Hematopoietic multipotent progenitor cell (in vitro differentiated cells): ENCODE results near the gene ARHGAP15. TPM values are rescaled to one million over a fixed set of nuclear protein-coding genes. Genes with fewer than 3 reads are reported as not detected.
"Not testable (repeated sequence)": the region's sequence is repeated elsewhere in the genome, so short reads cannot be mapped to it uniquely, and the experiment has no call there.

Experiments used
- DNase-seq, 3 donors: peaks; one replicate each; pipeline ENCODE4 v3.0.0-alpha.2; 2011 to 2015; ENCODE audit warnings: low read depth in 2 of 3, low spot score in 2 of 3
- total RNA-seq: library from RNA; depleted of rRNA; stranded (reverse); fragments of >200 nt; gene quantifications from one replicate; pipeline ENCODE4 v1.2.3, GENCODE V29; 2012

Gene ARHGAP15
- 77.3 TPM for total RNA-seq

GRCh38 chr2:143128681-143129580 lies at the start of gene ARHGAP15:
ARHGAP15 (plus strand) TSS chr2:143129419.
- peak; percentile 67 to 94 (median 89) for DNase-seq

- DNase-seq = no peak
These were observed 47.6 kb upstream of the ARHGAP15 start for GRCh38 chr2:143081616-143082015.

GRCh38 chr2:143083636-143084035 lies 45.6 kb upstream of the ARHGAP15 start:
- DNase-seq = peak in 2 of 3 donors; percentile 41 to 59

GRCh38 chr2:143084462-143084861 lies 44.8 kb upstream of the ARHGAP15 start:
- DNase-seq = no peak

DNA sequence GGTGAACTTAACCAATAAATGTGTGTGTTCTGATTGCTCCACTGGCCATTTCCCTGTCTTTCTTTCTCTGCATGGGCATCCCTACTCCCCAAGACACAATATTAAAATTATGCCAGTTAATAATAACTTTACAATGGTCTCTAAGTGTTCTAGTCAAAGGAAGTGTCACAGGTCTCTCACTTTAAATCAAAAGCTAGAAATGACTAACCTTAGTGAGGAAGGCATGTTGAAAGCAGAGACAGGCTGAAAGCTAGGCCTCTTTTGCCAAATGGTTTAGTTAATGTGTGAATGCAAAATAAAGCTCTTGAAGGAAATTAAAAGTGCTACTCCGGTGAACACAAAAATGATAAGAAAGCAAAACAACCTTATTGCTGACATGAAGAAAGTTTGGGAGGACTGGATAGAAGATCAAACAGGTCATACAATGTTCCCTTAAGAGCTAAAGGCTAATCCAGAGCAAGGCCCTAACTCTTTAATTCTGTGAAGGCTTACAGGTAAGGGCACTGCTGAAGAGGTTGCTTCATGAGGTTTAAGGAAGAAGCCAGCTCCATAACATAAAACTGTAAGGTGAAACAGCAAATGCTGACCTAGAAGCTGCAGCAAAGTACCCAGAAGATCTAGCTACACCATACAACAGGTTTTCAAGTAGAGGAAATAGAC lies 44.0 kb upstream of the ARHGAP15 start:
- DNase-seq = no peak

GRCh38 chr2:143087033-143087432 lies 42.2 kb upstream of the ARHGAP15 start:
- DNase-seq = no peak

GRCh38 chr2:143088388-143088787 lies 40.8 kb upstream of the ARHGAP15 start:
- DNase-seq = no peak

DNA sequence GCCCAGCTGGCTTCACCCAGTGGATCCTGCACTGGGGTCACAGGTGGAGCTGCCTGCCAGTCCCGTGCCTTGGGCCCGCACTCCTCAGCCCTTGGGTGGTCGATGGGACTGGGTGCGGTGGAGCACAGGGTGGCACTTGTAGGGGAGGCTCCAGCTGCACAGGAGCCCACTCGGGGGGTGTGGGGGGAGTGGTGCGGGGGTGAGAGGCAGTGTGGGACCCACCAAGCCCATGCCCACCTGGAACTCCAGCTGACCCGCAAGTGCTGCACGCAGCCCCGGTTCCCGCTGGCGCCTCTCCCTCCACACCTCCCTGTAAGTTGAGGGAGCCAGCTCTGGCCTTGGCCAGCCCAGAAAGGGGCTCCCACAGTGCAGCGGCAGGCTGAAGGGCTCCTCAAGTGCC lies 39.7 kb upstream of the ARHGAP15 start:
- DNase-seq = not testable (repeated sequence)

DNA sequence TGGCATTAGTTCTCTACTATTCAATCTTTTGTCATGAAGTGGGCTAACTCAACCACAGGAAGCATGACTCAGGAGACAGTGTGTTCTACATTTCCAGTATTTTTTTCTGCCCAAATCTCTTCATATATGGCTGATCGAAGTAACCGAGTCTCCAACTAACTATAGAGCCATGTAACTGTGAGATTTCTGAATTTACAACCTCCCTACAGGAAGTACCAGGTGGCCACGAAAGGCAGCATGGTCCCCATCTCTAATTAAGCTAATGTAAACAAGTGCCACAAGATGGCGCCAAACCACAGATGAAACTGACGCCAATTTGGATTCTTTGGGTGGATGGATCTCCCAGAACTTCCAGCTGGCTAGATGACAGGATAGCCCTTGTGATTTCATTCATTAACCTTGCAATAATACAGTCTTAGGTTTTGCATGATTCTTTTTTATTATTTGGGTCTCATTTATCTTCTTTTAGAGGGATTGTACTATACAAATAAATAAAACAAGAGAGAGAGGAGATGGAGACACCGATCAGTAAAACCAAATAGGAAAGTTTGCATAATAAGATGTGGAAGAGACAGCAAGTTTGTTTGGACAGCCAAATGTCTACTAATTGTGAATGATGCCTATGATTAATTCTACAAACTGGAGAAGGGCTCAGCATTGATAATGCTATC lies 18.3 kb upstream of the ARHGAP15 start:
- DNase-seq = peak; percentile 58 to 89 (median 79)

GRCh38 chr2:143117225-143117624 lies 12.0 kb upstream of the ARHGAP15 start:
- no peak for DNase-seq

DNA sequence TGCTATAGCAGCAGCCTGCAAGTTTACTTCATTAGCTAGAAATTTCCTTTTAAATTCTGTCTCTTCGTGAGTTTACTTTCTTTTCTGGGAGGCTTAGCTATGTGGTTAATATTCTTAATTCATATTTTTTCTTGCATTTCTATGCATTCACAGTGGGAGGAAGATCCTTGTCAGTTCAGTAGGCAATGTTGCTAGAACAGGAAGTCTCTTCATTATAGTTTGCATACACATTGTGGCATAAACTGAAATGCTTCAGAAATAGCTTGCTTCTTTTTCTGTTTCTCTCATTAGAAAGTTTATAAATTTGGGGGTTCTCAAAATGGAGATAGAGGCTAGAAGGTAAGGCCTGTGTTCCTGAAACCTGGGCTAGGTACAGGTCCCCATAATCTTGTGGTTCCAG lies 8.1 kb upstream of the ARHGAP15 start:
- DNase-seq = peak in 1 of 3 donors; percentile 22

DNA sequence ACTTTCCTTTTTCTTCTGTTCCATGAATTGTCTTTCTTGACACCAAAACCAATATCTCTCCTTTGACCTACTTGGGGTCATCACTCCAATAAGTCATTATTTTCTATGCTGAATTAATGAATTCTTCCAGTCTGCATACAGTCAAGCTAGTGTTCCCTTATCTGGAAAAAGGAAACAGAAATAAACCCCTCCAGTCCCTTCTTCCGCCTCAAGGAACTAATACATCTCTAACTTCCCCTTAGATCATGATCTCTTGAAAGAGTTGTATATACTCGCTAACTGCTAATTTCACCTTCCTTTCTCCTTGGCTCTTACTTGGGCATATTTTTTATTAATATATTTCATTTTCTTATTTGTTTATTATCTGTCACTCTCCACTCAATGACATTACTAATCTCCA lies 7.3 kb upstream of the ARHGAP15 start:
- DNase-seq = peak in 1 of 3 donors; percentile 46

GRCh38 chr2:143123911-143124310 lies 5.3 kb upstream of the ARHGAP15 start:
- DNase-seq = peak in 2 of 3 donors; percentile 49 to 63

GRCh38 chr2:143124445-143124844 lies 4.8 kb upstream of the ARHGAP15 start:
- DNase-seq = no peak

- DNase-seq = no peak
These were observed 3.5 kb upstream of the ARHGAP15 start for GRCh38 chr2:143125717-143126116.

GRCh38 chr2:143132355-143132754 lies 3.1 kb downstream of the ARHGAP15 start:
- no peak for DNase-seq

GRCh38 chr2:143133783-143134182 lies 4.6 kb downstream of the ARHGAP15 start:
- no peak for DNase-seq

DNA sequence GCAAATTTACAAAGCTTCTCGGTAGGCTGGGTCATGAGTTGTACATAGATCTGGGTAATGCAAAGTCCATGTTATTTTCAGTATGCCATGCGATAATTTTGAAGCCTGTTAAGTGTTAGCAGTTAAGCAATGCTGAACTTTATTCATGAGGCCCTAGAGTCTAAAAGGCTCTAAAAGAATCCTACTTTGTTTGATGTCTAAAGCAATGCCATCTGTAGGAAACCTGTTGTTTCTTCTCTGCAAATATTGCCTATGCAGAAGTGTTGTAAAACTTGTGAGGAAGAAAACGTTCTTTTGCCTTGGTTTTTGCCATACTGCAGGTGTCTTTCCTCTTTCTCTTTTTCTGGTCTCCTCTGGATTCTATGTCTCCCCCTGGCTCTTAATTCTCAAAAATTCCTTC lies 9.1 kb downstream of the ARHGAP15 start:
- DNase-seq = no peak

GRCh38 chr2:143139835-143140393 lies 10.7 kb downstream of the ARHGAP15 start:
- DNase-seq = no peak

DNA sequence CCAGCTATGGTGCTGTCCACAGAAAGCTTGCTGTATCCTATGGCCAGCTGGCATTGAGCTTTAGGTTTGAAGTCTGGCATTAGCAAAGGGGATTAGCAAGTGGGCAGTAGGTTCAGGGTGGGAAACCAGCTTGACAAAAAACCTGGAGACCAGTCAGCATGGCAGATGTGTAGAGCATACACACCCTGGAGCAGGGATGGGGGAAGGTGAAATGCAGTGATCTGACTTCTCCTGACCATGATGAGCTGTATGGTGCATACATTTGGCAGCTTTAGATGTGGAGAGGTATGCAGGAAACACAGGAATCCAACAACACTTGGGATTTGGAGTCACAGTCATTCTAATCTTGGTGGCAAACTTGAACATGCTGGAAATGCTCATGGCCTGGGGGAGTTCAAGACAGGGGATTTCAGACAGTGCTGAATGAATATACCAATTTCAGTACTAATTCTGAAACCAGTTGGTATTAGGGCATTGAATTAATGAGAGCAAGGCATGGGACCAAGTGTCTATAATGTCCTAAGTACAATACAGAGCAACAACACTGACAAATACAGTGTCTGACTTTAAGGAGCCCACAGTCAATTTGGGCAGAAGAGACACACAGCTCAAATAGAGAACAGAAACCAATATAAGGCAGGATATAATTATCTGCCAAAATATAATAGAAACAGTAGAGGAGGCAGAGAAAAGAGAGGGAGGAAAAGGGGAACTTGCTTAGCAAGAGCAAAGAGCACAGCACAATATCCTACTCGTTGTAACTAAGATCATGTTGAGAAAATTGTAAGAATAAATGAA lies 11.8 kb downstream of the ARHGAP15 start:
- peak in 1 of 3 donors; percentile 36 for DNase-seq
